HepG2 (cell line): ENCODE measurements around the gene MIB2. TPM values are rescaled to one million over a fixed set of nuclear protein-coding genes. Genes with fewer than 3 reads are reported as not detected.

Experiments used
- BRF2 ChIP-seq: sonication (generic); formaldehyde crosslinking; IDR thresholded peaks from 2 replicates; pipeline ENCODE4 v1.8.1; 2022; ENCODE audit warnings: mild to moderate bottlenecking, missing genetic modification reagents
- EZH2 ChIP-seq: conservative IDR thresholded peaks from 2 replicates; pipeline ENCODE4 v1.6.1; 2012; ENCODE audit warnings: mild to moderate bottlenecking, low read depth, low read length, moderate library complexity
- HNRNPLL ChIP-seq: fragments of 200-400 bp; formaldehyde crosslinking; IDR thresholded peaks from 2 replicates; pipeline ENCODE4 v1.6.1; 2017; ENCODE audit warnings: mild to moderate bottlenecking, low read depth, low read length; ENCODE audit not compliant: poor library complexity, severe bottlenecking
- SOX5 ChIP-seq: IDR thresholded peaks from 2 replicates; pipeline ENCODE4 v1.6.1; 2016; ENCODE audit warnings: borderline replicate concordance
- SRSF9 ChIP-seq: fragments of 200-400 bp; formaldehyde crosslinking; IDR thresholded peaks from 2 replicates; pipeline ENCODE4 v1.6.1; 2018; ENCODE audit warnings: borderline replicate concordance, mild to moderate bottlenecking, low read depth, low read length; ENCODE audit not compliant: insufficient read depth, poor library complexity, severe bottlenecking
- ZBTB40 ChIP-seq, 2 experiments: fragments of 450-650 bp in 1 of 2; sonication (generic) in 1 of 2; formaldehyde crosslinking in 1 of 2; IDR thresholded peaks; 2 replicates each; pipeline versions ENCODE4 v1.6.1 to v1.8.0; 2016 to 2022; ENCODE audit warnings: antibody characterized with exemption in 1 of 2, mild to moderate bottlenecking in 1 of 2, missing genetic modification reagents in 1 of 2
- ZFP82 ChIP-seq: sonication (generic); formaldehyde crosslinking; IDR thresholded peaks from 2 replicates; pipeline ENCODE4 v1.5.1; 2020; ENCODE audit warnings: mild to moderate bottlenecking, missing genetic modification reagents, borderline replicate concordance
- ZSCAN31 ChIP-seq: sonication (generic); formaldehyde crosslinking; IDR thresholded peaks from 2 replicates; pipeline ENCODE4 v1.5.0; 2020; ENCODE audit warnings: low read depth, mild to moderate bottlenecking, missing genetic modification reagents
- polyA plus RNA-seq, 8 experiments: library from polyadenylated mRNA; depleted of rRNA in 3 of 8; stranded (reverse) in 7 of 8; unstranded in 1 of 8; fragments of >200 nt; fragmentation: Illumina TruSeq in 4 of 8; extraction: Trizol in 4 of 8; gene quantifications; 2 replicates each; pipeline versions ENCODE4 v1.2.1 to v1.2.3, GENCODE V29; 2011 to 2016; ENCODE audit warnings: low read depth in 4 of 8, missing spikeins in 1 of 8, mixed read lengths in 1 of 8; ENCODE audit not compliant: insufficient read depth in 1 of 8
- total RNA-seq, 5 experiments: library from RNA; depleted of rRNA; stranded (reverse); fragments of >200 nt; fragmentation: Illumina TruSeq; extraction: Trizol; gene quantifications; 2 replicates each; pipeline ENCODE4 v1.2.3, GENCODE V29; 2016; ENCODE audit warnings: low read depth in 1 of 5
- TF ChIP-seq, protein P1 (sequence below): sonication (generic); formaldehyde crosslinking; IDR thresholded peaks from 2 replicates; pipeline ENCODE4 v1.9.0; 2022; ENCODE audit warnings: low read depth, missing genetic modification reagents
- TF ChIP-seq, protein P2 (sequence below): sonication (generic); formaldehyde crosslinking; IDR thresholded peaks from 2 replicates; pipeline ENCODE4 v1.9.0; 2021; ENCODE audit warnings: missing genetic modification reagents, borderline replicate concordance

Gene MIB2
- total and polyA plus RNA-seq, 2 of the 13 experiments (the other 11 are each of a cell fraction or from before 2014, with no cell fraction given), result 19.9 to 30.4 TPM

DNA sequence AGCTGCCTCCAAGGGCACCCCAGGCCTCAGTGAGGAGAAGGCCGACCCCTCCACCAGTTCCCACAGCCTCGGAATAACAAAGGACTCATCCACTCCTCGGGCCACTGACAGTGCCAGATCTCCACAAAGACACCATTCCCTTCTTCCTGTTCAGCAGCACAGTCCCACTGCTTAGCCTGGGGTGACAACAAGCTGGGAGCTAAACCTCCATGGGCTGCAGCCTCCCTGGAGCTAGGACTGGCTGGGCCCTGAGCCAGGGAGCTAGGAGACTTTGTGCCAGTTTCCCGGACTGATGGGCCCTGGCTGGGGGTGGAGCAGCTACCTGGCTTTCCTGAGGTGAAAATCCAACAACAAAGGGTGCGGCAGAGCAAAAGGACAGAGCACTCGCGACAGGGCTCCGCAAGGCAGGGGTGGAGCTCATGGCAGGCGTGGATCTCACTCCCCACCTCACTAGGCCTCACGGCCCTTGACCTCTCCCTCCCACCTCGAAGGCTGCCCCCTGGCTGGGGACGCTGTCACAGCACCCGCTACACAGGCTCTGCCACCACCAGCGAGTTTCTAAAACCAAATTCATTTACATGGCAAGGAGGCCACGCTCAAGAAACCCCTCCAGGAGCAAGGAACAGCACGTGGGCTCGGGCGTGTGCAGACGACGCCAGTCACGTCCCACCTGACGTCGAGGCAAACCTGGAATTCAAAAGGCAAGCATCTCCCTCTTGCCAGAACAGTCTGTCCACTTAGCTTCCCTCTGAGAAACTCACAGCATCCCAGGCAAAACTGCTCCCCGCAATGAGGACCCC lies 63.5 kb downstream of the MIB2 start (continued):
- TF ChIP-seq ZBTB40 (IDR thresholded peaks at IDR 0.05) (no peak), ZBTB40 (CRISPR knock-in tag; IDR thresholded peaks at IDR 0.05) (peak; percentile 56; the same call in 1 of the 2 replicates), ZSCAN31 (0 out of 2 replicates have a peak, but pooled peaks have one; percentile 29), SOX5 (peak; percentile 62; the same call in 1 of the 2 replicates), SRSF9 (no peak), BRF2 (CRISPR knock-in tag) (0 out of 2 replicates have a peak, but pooled peaks have one; percentile 20), HNRNPLL (peak; percentile 59), EZH2 (no peak), ZFP82 (CRISPR knock-in tag) (no peak)
- TF ChIP-seq, protein P1, sequence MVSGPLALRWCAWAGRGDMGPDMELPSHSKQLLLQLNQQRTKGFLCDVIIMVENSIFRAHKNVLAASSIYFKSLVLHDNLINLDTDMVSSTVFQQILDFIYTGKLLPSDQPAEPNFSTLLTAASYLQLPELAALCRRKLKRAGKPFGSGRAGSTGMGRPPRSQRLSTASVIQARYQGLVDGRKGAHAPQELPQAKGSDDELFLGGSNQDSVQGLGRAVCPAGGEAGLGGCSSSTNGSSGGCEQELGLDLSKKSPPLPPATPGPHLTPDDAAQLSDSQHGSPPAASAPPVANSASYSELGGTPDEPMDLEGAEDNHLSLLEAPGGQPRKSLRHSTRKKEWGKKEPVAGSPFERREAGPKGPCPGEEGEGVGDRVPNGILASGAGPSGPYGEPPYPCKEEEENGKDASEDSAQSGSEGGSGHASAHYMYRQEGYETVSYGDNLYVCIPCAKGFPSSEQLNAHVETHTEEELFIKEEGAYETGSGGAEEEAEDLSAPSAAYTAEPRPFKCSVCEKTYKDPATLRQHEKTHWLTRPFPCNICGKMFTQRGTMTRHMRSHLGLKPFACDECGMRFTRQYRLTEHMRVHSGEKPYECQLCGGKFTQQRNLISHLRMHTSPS (CRISPR knock-in tag), result peak; percentile 58; the same call in 1 of the 2 replicates
- TF ChIP-seq, protein P2, sequence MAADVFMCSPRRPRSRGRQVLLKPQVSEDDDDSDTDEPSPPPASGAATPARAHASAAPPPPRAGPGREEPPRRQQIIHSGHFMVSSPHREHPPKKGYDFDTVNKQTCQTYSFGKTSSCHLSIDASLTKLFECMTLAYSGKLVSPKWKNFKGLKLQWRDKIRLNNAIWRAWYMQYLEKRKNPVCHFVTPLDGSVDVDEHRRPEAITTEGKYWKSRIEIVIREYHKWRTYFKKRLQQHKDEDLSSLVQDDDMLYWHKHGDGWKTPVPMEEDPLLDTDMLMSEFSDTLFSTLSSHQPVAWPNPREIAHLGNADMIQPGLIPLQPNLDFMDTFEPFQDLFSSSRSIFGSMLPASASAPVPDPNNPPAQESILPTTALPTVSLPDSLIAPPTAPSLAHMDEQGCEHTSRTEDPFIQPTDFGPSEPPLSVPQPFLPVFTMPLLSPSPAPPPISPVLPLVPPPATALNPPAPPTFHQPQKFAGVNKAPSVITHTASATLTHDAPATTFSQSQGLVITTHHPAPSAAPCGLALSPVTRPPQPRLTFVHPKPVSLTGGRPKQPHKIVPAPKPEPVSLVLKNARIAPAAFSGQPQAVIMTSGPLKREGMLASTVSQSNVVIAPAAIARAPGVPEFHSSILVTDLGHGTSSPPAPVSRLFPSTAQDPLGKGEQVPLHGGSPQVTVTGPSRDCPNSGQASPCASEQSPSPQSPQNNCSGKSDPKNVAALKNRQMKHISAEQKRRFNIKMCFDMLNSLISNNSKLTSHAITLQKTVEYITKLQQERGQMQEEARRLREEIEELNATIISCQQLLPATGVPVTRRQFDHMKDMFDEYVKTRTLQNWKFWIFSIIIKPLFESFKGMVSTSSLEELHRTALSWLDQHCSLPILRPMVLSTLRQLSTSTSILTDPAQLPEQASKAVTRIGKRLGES, result no peak
